ENCODE results near the gene HNRNPL.

Gene HNRNPL

DNA sequence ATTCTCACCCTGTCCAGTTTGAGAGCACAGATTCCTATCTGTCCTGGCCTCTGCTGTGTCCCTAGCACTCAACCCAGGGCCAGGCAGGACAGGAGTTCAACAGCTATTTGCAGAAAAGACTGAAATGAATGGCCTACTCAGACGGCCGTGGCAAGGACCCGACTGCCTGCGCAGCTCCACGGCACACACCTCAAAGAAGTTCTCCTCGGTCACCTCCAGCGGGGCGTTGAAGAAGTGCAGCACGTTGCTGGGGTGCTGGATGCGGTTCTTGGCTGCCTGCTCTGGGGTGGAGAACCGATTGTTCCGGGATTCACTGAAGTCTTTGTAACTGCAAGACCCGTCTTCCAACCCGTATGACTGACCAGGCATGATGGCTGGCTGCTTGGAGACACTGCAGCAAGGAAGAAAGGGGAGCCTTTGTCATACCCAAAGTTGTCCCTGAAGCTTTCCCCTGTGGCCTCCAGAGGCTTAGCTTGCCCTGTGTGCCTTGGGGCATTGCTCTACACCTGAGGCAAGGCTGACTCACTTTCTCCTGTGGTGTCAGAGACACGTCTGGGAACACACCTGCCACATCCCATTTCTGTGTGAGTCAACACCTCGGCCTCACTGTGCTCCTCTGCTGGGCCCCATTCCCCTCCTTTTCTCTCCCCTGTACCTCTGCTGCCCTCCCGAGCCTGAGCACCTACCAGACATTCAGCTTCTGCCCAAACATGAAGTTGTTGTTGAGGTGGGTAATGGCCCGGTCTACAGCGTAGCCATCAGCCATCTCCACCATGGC, 11.4 kb downstream of the HNRNPL start:
- H3K79me2 ChIP-seq (ENCODE audit: control insufficient read depth, insufficient read depth, low read length): peaks cover 12% of the 10 kb centered on the region
- H2BK15ac ChIP-seq (replicated peaks; ENCODE audit: low read depth): no peak overlapping the region
- no peak overlapping the region for H3K4ac ChIP-seq (ENCODE audit: low read depth, low read length)
- no peak overlapping the region for H3K18ac ChIP-seq (ENCODE audit: low read length)
- peak; percentile 45 for DNase-seq
- H4K8ac ChIP-seq (ENCODE audit: low read depth, low read length): no peak overlapping the region
- peaks cover 51% of the 10 kb centered on the region for H3K36me3 ChIP-seq (ENCODE audit: control insufficient read depth, insufficient read depth, low read length)
- H3K27ac ChIP-seq (ENCODE audit: low read depth, low read length): no peak overlapping the region
- peaks cover 18% of the 10 kb centered on the region for H3K79me1 ChIP-seq (ENCODE audit: low read length)
- no peak overlapping the region for H2AK5ac ChIP-seq (ENCODE audit: low read length)
- no peak overlapping the region for H3K56ac ChIP-seq (ENCODE audit: low read length)
- no peak overlapping the region for H2BK5ac ChIP-seq (ENCODE audit: low read length)
- no CpG with 5 or more reads among the region's 19 CpGs for WGBS (ENCODE audit: extremely low coverage, insufficient coverage, low lambda C conversion rate)
- H3K4me3 ChIP-seq (ENCODE audit: low read length): no peak overlapping the region
- no peak overlapping the region for H2BK120ac ChIP-seq (ENCODE audit: low read depth, low read length)
- no peak overlapping the region for H3K9ac ChIP-seq (ENCODE audit: low read length)
- H3K4me1 ChIP-seq (ENCODE audit: control insufficient read depth, low read depth, low read length): no peaks in the 10 kb centered on the region
- no peak overlapping the region for H3K23ac ChIP-seq (ENCODE audit: low read length)
- H3K27me3 ChIP-seq (ENCODE audit: insufficient read depth, low read length, poor library complexity): no peaks in the 10 kb centered on the region
- H3K4me2 ChIP-seq (ENCODE audit: low read length): no peak overlapping the region
- H4K5ac ChIP-seq (ENCODE audit: low read length): no peak overlapping the region

DNA sequence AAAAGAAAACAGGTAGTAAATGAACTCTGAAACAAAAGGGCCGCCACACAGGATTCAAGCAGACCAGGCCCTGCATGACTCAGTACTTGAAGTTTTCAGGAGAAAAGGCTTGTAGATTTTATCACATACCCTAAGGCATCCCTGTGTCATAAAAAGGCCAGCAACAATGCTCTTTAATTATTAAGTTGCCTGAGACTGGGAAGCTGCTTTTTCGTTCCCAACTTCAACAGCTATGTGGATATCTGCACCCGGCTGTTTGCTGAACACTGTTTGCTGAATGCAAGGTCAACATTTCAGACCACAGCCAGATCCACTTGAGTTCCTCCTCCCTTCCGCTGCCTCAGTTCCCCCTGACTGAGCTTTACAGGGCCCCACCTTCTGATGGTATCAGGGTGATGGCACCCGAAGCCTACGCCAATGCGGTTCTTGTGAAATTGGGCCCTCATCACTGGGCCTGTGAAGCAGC, 12.1 kb downstream of the HNRNPL start:
- Histone ChIP-seq H3K18ac (ENCODE audit: low read length) (no peak overlapping the region), H2BK15ac (replicated peaks; ENCODE audit: low read depth) (no peak overlapping the region), H3K27me3 (ENCODE audit: insufficient read depth, low read length, poor library complexity) (no peaks in the 10 kb centered on the region), H3K23ac (ENCODE audit: low read length) (no peak overlapping the region), H4K8ac (ENCODE audit: low read depth, low read length) (no peak overlapping the region), H3K4me2 (ENCODE audit: low read length) (no peak overlapping the region), H3K4ac (ENCODE audit: low read depth, low read length) (no peak overlapping the region), H3K27ac (ENCODE audit: low read depth, low read length) (no peak overlapping the region), H3K56ac (ENCODE audit: low read length) (no peak overlapping the region), H3K4me3 (ENCODE audit: low read length) (no peak overlapping the region), H3K4me1 (ENCODE audit: control insufficient read depth, low read depth, low read length) (no peaks in the 10 kb centered on the region), H2BK5ac (ENCODE audit: low read length) (no peak overlapping the region), H2BK120ac (ENCODE audit: low read depth, low read length) (no peak overlapping the region), H4K5ac (ENCODE audit: low read length) (no peak overlapping the region), H3K36me3 (ENCODE audit: control insufficient read depth, insufficient read depth, low read length) (peaks cover 46% of the 10 kb centered on the region), H3K9ac (ENCODE audit: low read length) (no peak overlapping the region), H2AK5ac (ENCODE audit: low read length) (no peak overlapping the region), H3K79me1 (ENCODE audit: low read length) (peaks cover 14% of the 10 kb centered on the region), H3K79me2 (ENCODE audit: control insufficient read depth, insufficient read depth, low read length) (peaks cover 8% of the 10 kb centered on the region)
- DNase-seq: peak; percentile 54
- WGBS (ENCODE audit: extremely low coverage, insufficient coverage, low lambda C conversion rate): no CpG with 5 or more reads among the region's 7 CpGs

DNA sequence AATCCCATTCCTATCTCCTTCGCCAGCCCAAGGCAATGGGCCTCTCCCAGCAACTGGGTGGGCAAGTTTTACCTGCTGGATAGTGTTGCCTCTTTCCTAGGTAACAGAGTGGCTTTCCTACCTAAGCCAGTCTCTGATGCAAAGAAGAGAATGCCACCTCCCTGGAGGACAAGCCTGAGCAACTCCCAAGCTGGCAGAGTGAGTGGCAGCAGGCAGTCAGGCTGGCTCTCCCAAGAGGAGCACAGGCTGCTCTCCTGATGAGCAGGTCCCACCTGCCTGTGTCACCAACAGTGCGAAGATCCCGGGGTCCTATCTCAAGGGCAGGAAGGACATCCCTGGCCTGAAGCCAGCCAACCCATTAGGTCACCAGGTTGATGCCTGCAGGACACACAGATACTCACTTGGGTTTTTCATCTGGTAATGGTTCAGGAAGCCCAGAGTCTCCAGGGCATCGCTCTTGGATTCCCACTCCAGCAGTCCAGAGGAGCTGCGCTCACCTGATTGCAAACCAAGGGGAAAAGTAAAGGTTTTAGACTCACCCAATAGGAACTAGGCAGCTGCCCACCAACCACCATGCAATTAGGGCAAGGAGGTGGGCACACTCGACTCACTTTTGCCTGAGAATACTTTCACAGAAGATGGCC, 12.7 kb downstream of the HNRNPL start:
- Histone ChIP-seq H2AK5ac (ENCODE audit: low read length) (no peak overlapping the region), H3K56ac (ENCODE audit: low read length) (no peak overlapping the region), H3K23ac (ENCODE audit: low read length) (no peak overlapping the region), H3K18ac (ENCODE audit: low read length) (no peak overlapping the region), H2BK5ac (ENCODE audit: low read length) (no peak overlapping the region), H3K9ac (ENCODE audit: low read length) (no peak overlapping the region), H2BK15ac (replicated peaks; ENCODE audit: low read depth) (no peak overlapping the region), H3K4me1 (ENCODE audit: control insufficient read depth, low read depth, low read length) (no peaks in the 10 kb centered on the region), H3K4ac (ENCODE audit: low read depth, low read length) (no peak overlapping the region), H3K79me2 (ENCODE audit: control insufficient read depth, insufficient read depth, low read length) (peaks cover 5% of the 10 kb centered on the region), H4K5ac (ENCODE audit: low read length) (no peak overlapping the region), H4K8ac (ENCODE audit: low read depth, low read length) (no peak overlapping the region), H3K27ac (ENCODE audit: low read depth, low read length) (no peak overlapping the region), H3K4me3 (ENCODE audit: low read length) (no peak overlapping the region), H3K79me1 (ENCODE audit: low read length) (peaks cover 14% of the 10 kb centered on the region), H3K27me3 (ENCODE audit: insufficient read depth, low read length, poor library complexity) (no peaks in the 10 kb centered on the region), H3K36me3 (ENCODE audit: control insufficient read depth, insufficient read depth, low read length) (peaks cover 43% of the 10 kb centered on the region), H2BK120ac (ENCODE audit: low read depth, low read length) (no peak overlapping the region), H3K4me2 (ENCODE audit: low read length) (no peak overlapping the region)
- DNase-seq: no peak
- WGBS (ENCODE audit: extremely low coverage, insufficient coverage, low lambda C conversion rate): no CpG with 5 or more reads among the region's 6 CpGs

DNA sequence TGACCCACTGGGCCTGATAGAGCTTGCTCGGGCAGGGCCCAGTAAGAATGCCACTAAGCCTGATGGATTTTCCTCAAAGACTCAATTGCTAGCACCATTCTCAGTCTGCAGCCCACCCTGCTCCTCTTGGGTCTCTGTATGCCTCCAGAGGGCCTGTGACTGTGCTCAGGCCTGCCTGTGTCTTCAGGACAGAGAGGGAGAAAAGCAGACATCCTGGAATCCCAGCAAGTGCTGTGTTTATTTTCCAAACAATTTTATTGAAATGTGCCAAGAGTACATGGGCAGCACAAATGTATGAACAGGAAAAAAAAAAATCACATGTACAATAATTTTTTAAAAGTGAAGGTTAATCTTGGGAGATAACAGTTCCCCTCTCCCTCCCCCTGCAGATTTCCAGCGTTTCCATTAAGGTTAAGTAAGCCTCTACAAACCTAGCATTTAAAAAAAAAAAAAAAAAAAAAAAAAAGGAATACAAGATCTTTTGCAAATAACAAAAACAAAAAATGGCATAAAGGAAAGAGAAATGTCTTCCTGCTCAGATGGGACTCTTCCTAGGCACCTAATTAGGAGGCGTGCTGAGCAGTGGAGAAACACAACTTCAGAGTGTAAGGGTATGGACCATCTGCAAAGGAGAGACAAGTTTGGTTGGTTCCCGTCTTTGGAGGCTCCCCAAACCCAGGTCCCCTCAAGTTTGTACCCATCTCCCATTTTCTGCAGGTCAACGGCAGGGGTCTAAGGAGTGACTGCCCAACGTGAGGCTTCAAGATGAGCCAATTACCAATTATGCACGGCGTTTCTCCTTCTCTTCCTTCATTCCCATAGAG, 13.4 kb downstream of the HNRNPL start:
- H4K5ac ChIP-seq (ENCODE audit: low read length): no peak overlapping the region
- peaks cover 9% of the 10 kb centered on the region for H3K79me1 ChIP-seq (ENCODE audit: low read length)
- H2BK15ac ChIP-seq (replicated peaks; ENCODE audit: low read depth): no peak overlapping the region
- H2BK120ac ChIP-seq (ENCODE audit: low read depth, low read length): no peak overlapping the region
- H2BK5ac ChIP-seq (ENCODE audit: low read length): no peak overlapping the region
- H3K4me1 ChIP-seq (ENCODE audit: control insufficient read depth, low read depth, low read length): no peaks in the 10 kb centered on the region
- H4K8ac ChIP-seq (ENCODE audit: low read depth, low read length): no peak overlapping the region
- H3K27me3 ChIP-seq (ENCODE audit: insufficient read depth, low read length, poor library complexity): no peaks in the 10 kb centered on the region
- H3K4me3 ChIP-seq (ENCODE audit: low read length): no peak overlapping the region
- WGBS (ENCODE audit: extremely low coverage, insufficient coverage, low lambda C conversion rate): no CpG with 5 or more reads among the region's 8 CpGs
- H2AK5ac ChIP-seq (ENCODE audit: low read length): no peak overlapping the region
- no peak overlapping the region for H3K56ac ChIP-seq (ENCODE audit: low read length)
- no peak overlapping the region for H3K4ac ChIP-seq (ENCODE audit: low read depth, low read length)
- DNase-seq: no peak
- no peak overlapping the region for H3K4me2 ChIP-seq (ENCODE audit: low read length)
- no peak overlapping the region for H3K18ac ChIP-seq (ENCODE audit: low read length)
- no peak overlapping the region for H3K27ac ChIP-seq (ENCODE audit: low read depth, low read length)
- H3K23ac ChIP-seq (ENCODE audit: low read length): no peak overlapping the region
- H3K9ac ChIP-seq (ENCODE audit: low read length): no peak overlapping the region
- H3K79me2 ChIP-seq (ENCODE audit: control insufficient read depth, insufficient read depth, low read length): peaks cover 3% of the 10 kb centered on the region
- H3K36me3 ChIP-seq (ENCODE audit: control insufficient read depth, insufficient read depth, low read length): peaks cover 37% of the 10 kb centered on the region

DNA sequence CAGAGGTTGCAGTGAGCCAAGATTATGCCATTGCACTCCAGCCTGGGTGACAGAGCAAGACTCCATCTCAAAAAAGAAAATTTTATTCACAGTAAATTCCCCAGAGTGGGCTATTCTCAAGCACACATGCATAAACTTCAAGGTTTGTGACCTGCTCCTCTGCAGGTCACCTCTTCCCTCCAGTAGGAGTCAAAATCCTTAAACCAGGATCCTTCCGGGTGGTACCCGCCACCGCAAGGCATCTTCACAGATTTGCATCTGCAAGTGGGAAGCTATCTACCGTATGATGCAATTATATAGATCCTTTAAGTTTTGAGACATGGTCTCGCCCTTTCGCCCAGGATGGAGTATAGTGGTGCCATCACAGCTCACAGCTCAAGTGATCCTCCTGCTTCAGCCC, 15.2 kb downstream of the HNRNPL start:
- H3K56ac ChIP-seq (ENCODE audit: low read length): no peak overlapping the region
- H3K79me1 ChIP-seq (ENCODE audit: low read length): peaks cover 4% of the 10 kb centered on the region
- no peak overlapping the region for H2BK5ac ChIP-seq (ENCODE audit: low read length)
- H3K4me1 ChIP-seq (ENCODE audit: control insufficient read depth, low read depth, low read length): no peaks in the 10 kb centered on the region
- H3K9ac ChIP-seq (ENCODE audit: low read length): no peak overlapping the region
- H3K27ac ChIP-seq (ENCODE audit: low read depth, low read length): no peak overlapping the region
- H3K36me3 ChIP-seq (ENCODE audit: control insufficient read depth, insufficient read depth, low read length): peaks cover 29% of the 10 kb centered on the region
- H3K4me2 ChIP-seq (ENCODE audit: low read length): no peak overlapping the region
- no peak overlapping the region for H3K18ac ChIP-seq (ENCODE audit: low read length)
- H4K5ac ChIP-seq (ENCODE audit: low read length): no peak overlapping the region
- H3K27me3 ChIP-seq (ENCODE audit: insufficient read depth, low read length, poor library complexity): no peaks in the 10 kb centered on the region
- H3K4ac ChIP-seq (ENCODE audit: low read depth, low read length): no peak overlapping the region
- H2BK120ac ChIP-seq (ENCODE audit: low read depth, low read length): no peak overlapping the region
- H3K79me2 ChIP-seq (ENCODE audit: control insufficient read depth, insufficient read depth, low read length): no peaks in the 10 kb centered on the region
- no peak overlapping the region for H2BK15ac ChIP-seq (replicated peaks; ENCODE audit: low read depth)
- DNase-seq: no peak
- WGBS (ENCODE audit: extremely low coverage, insufficient coverage, low lambda C conversion rate): no CpG with 5 or more reads among the region's 6 CpGs
- no peak overlapping the region for H3K4me3 ChIP-seq (ENCODE audit: low read length)
- H4K8ac ChIP-seq (ENCODE audit: low read depth, low read length): no peak overlapping the region
- H3K23ac ChIP-seq (ENCODE audit: low read length): no peak overlapping the region
- H2AK5ac ChIP-seq (ENCODE audit: low read length): no peak overlapping the region
